Endothelial cell of umbilical vein (primary cell): Measurements from ENCODE around the gene COL6A3. TPM values are rescaled to one million over a fixed set of nuclear protein-coding genes. Genes with fewer than 3 reads are reported as not detected.

Experiments
- BruUV-seq: library from RNA; stranded (reverse); fragments of 400-500 nt; replicated peaks from 2 replicates; lab custom pipeline; 2021; lab: Mats Ljungman, UMichigan
- CTCF ChIA-PET: fragments of 300-600, 350-600 bp; sonication (Branson Sonifier 250); formaldehyde crosslinking; loops from one replicate; lab custom pipeline; 2021; ENCODE audit warnings: antibody characterized with exemption, inconsistent platforms; lab: Charles Lee
- POLR2A ChIA-PET: fragments of 300-600, 350-600 bp; sonication (Branson Sonifier 250); formaldehyde crosslinking; loops from one replicate; lab custom pipeline; 2021; ENCODE audit warnings: antibody characterized with exemption, inconsistent platforms; lab: Charles Lee
- DNase-seq: peaks from one replicate; pipeline ENCODE4 v3.0.0-alpha.2; 2011; ENCODE audit warnings: low read depth, low spot score
- FAIRE-seq: peaks from 2 replicates; lab custom pipeline; 2011; peaks lifted over from hg19 to GRCh38; lab: Jason Lieb, UNC
- H2AFZ ChIP-seq: 2 replicates; pipeline ENCODE4 v1.6.0; 2012; ENCODE audit warnings: low read depth, low read length, control low read depth, inconsistent platforms
- H3K27ac ChIP-seq: 2 replicates; pipeline ENCODE4 v1.5.1; 2011; ENCODE audit warnings: low read depth, mild to moderate bottlenecking, control low read depth, low read length, moderate library complexity; ENCODE audit not compliant: insufficient read depth
- H3K27me3 ChIP-seq, 2 experiments: 2 replicates each; pipeline versions ENCODE4 v1.6.0 to v1.6.1; 2011; ENCODE audit warnings: low read length in 2 of 2, mixed read lengths in 1 of 2; ENCODE audit not compliant: control insufficient read depth in 2 of 2, insufficient read depth in 2 of 2
- H3K36me3 ChIP-seq, 2 experiments: 2 replicates in 1 of 2; 3 replicates in 1 of 2; pipeline ENCODE4 v1.5.1; 2011; ENCODE audit warnings: low read length in 2 of 2, mild to moderate bottlenecking in 1 of 2, moderate library complexity in 1 of 2; ENCODE audit not compliant: control insufficient read depth in 2 of 2, insufficient read depth in 2 of 2; ENCODE audit errors: extremely low read depth in 1 of 2
- H3K4me1 ChIP-seq: 3 replicates; pipeline ENCODE4 v1.5.1; 2011; ENCODE audit warnings: mild to moderate bottlenecking, low read length; ENCODE audit not compliant: control insufficient read depth, insufficient read depth; ENCODE audit errors: extremely low read depth
- H3K4me2 ChIP-seq: 2 replicates; pipeline ENCODE4 v1.6.1; 2011; ENCODE audit warnings: low read length, control low read depth, mixed read lengths; ENCODE audit not compliant: insufficient read depth
- H3K4me3 ChIP-seq, 3 experiments: fragments of 200-600 bp in 1 of 3; sonication (generic), shearing (Covaris generic) in 1 of 3; replicated peaks in 1 of 3; 2 replicates each; pipeline ENCODE4 v1.5.1; 2011 to 2016; ENCODE audit warnings: control low read depth in 3 of 3, low read length in 3 of 3, mild to moderate bottlenecking in 2 of 3, inconsistent platforms in 1 of 3, low read depth in 1 of 3, moderate library complexity in 1 of 3; ENCODE audit not compliant: insufficient read depth in 1 of 3
- H3K79me2 ChIP-seq: 2 replicates; pipeline ENCODE4 v1.6.0; 2012; ENCODE audit warnings: low read length, inconsistent platforms; ENCODE audit not compliant: control insufficient read depth, insufficient read depth
- H3K9ac ChIP-seq: replicated peaks from 2 replicates; pipeline ENCODE3; 2011; ENCODE audit warnings: low read length, control low read depth; ENCODE audit not compliant: insufficient read depth; ENCODE audit errors: extremely low read depth
- H3K9me1 ChIP-seq: replicated peaks from 3 replicates; pipeline ENCODE4 v1.6.0; 2011; ENCODE audit warnings: mild to moderate bottlenecking, low read length; ENCODE audit not compliant: control insufficient read depth, insufficient read depth; ENCODE audit errors: extremely low read depth
- H3K9me3 ChIP-seq: replicated peaks from 2 replicates; pipeline ENCODE4 v1.5.1; 2012; ENCODE audit warnings: low read length, inconsistent platforms; ENCODE audit not compliant: control insufficient read depth, insufficient read depth
- H4K20me1 ChIP-seq: replicated peaks from 2 replicates; pipeline ENCODE3; 2011; ENCODE audit warnings: mild to moderate bottlenecking, low read length; ENCODE audit not compliant: control insufficient read depth, insufficient read depth; ENCODE audit errors: extremely low read depth
- CTCF ChIP-seq, 2 donors: IDR thresholded peaks; 1 replicate in 1 of 2; 2 replicates in 1 of 2; pipeline ENCODE4 v1.5.1; 2011; ENCODE audit warnings: low read length in 2 of 2, mild to moderate bottlenecking in 2 of 2, moderate library complexity in 2 of 2, control low read depth in 1 of 2, inconsistent platforms in 1 of 2, low read depth in 1 of 2; ENCODE audit not compliant: insufficient read depth in 1 of 2; ENCODE audit errors: extremely low read depth in 1 of 2
- EZH2 ChIP-seq: IDR thresholded peaks from 2 replicates; pipeline ENCODE4 v1.6.1; 2012; ENCODE audit warnings: borderline replicate concordance, low read depth, mild to moderate bottlenecking, moderate library complexity, low read length, inconsistent platforms; ENCODE audit not compliant: severe bottlenecking
- FOS ChIP-seq: IDR thresholded peaks from 2 replicates; pipeline ENCODE4 v1.6.1; 2011; ENCODE audit warnings: mild to moderate bottlenecking, low read length, moderate library complexity, borderline replicate concordance; ENCODE audit not compliant: insufficient read depth
- GATA2 ChIP-seq: IDR thresholded peaks from 2 replicates; pipeline ENCODE4 v1.7.0; 2011; ENCODE audit warnings: low read depth, mild to moderate bottlenecking, moderate library complexity, mixed read lengths, low read length; ENCODE audit not compliant: insufficient read length, insufficient read depth
- JUN ChIP-seq: IDR thresholded peaks from 2 replicates; pipeline ENCODE4 v1.6.1; 2011; ENCODE audit warnings: borderline replicate concordance, low read depth; ENCODE audit not compliant: insufficient read length, insufficient read depth
- MAX ChIP-seq: IDR thresholded peaks from 2 replicates; pipeline ENCODE4 v1.6.1; 2011; ENCODE audit not compliant: insufficient read depth, insufficient read length
- MYC ChIP-seq: IDR thresholded peaks from one replicate; pipeline ENCODE4 v1.6.1; 2011; ENCODE audit warnings: mild to moderate bottlenecking, low read depth, low read length
- POLR2A ChIP-seq: IDR thresholded peaks from 2 replicates; pipeline ENCODE4 v1.6.1; 2012; ENCODE audit warnings: low read depth, mild to moderate bottlenecking, control low read depth, low read length
- POLR2AphosphoS5 ChIP-seq: IDR thresholded peaks from 2 replicates; pipeline ENCODE4 v1.6.1; 2012; ENCODE audit warnings: low read depth, mild to moderate bottlenecking, control low read depth, low read length, moderate library complexity; ENCODE audit not compliant: insufficient read depth
- dilution Hi-C: fragments of 300-500 bp; cut with MboI; formaldehyde crosslinking; loops from one replicate; pipeline ENCODE4 v1.15.0; 2019; ENCODE audit warnings: low sequenced_read_pairs; ENCODE audit not compliant: extremely low pct_ligation_motif_present
- intact Hi-C: fragments of 100-400 bp; cut with micrococcal nuclease; formaldehyde crosslinking; loops from one replicate; pipeline ENCODE4 v1.10.0; 2022
- polyA plus RNA-seq, 4 experiments: library from polyadenylated mRNA; depleted of rRNA in 3 of 4; stranded (reverse) in 3 of 4; unstranded in 1 of 4; fragments of >200 nt; gene quantifications; 2 replicates each; pipeline versions ENCODE4 v1.2.1 to v1.2.3, GENCODE V29; 2011 to 2012; ENCODE audit warnings: missing spikeins in 1 of 4
- total RNA-seq: library from RNA; stranded (reverse); gene quantifications from 2 replicates; pipeline ENCODE4 v1.2.3, GENCODE V29; 2021

Gene COL6A3
- total and polyA plus RNA-seq, 2 donors (not counting 3 experiments of a cell fraction or from before 2014, with no cell fraction given) = 0.03 TPM; not detected in 1

- Histone ChIP-seq H3K36me3 (no peaks in the 10 kb centered on the region), H3K9ac (no peak overlapping the region), H3K4me1 (no peaks in the 10 kb centered on the region), H3K4me2 (no peak overlapping the region), H3K27ac (no peak overlapping the region), H3K9me3 (no peaks in the 10 kb centered on the region), H3K9me1 (no peaks in the 10 kb centered on the region), H3K27me3 (no peaks in the 10 kb centered on the region), H2AFZ (no peak overlapping the region), H4K20me1 (no peaks in the 10 kb centered on the region), H3K4me3 (no peak overlapping the region), H3K79me2 (no peaks in the 10 kb centered on the region)
- DNase-seq (no peak), FAIRE-seq (no peak)
- intact Hi-C loops = no loop called here
- no TSS peak for BruUV-seq
- CTCF ChIA-PET = interaction anchor here (1.1 to 1.3 kb wide), 3 partner anchors 9 to 42 kb away, joined by 3 to 4 read pairs (median 3); no protein-coding TSS in a partner anchor
- TF ChIP-seq CTCF (IDR thresholded peaks at IDR 0.05; ENCODE audit: extremely low read depth in 1 of 2, insufficient read depth in 1 of 2, low read depth in 1 of 2, low read length in 2 of 2) = no peak
- no peak for TF ChIP-seq POLR2AphosphoS5
- TF ChIP-seq GATA2 = no peak
- no peak for TF ChIP-seq POLR2A
- no peak for TF ChIP-seq EZH2
- TF ChIP-seq MYC = no peak
- no peak for TF ChIP-seq MAX
- TF ChIP-seq JUN = no peak
- TF ChIP-seq FOS = no peak
- dilution Hi-C loops = no loop called here
- POLR2A ChIA-PET = no interaction called here
These were observed 34.3 kb downstream of the COL6A3 start for GRCh38 chr2:237379636-237380035.
